Dermis microvascular lymphatic vessel endothelial cell (primary cell): Measurements from ENCODE around the gene CAVIN4. TPM values are rescaled to one million over a fixed set of nuclear protein-coding genes. Genes with fewer than 3 reads are reported as not detected.

Experiments
- DNase-seq, 2 donors: peaks; one replicate each; pipeline versions ENCODE4 v3.0.0 to v3.0.0-alpha.2; 2010; ENCODE audit warnings: low read depth in 2 of 2
- total RNA-seq: library from RNA; depleted of rRNA; stranded (reverse); fragments of >200 nt; gene quantifications from 2 replicates; pipeline ENCODE4 v1.2.1, GENCODE V29; 2014

The CAVIN4 gene
- 1.2 and 2.3 TPM in 2 replicates for total RNA-seq

- no peak for DNase-seq
These were observed at the start of gene CAVIN4 for GRCh38 chr9:100577776-100578448. Gene CAVIN4, plus strand, starts transcription at chr9:100578079. Its CDS starts 65 bp downstream, at chr9:100578144.

GRCh38 chr9:100534401-100534800, 43.5 kb upstream of the CAVIN4 start:
- no peak for DNase-seq

DNA sequence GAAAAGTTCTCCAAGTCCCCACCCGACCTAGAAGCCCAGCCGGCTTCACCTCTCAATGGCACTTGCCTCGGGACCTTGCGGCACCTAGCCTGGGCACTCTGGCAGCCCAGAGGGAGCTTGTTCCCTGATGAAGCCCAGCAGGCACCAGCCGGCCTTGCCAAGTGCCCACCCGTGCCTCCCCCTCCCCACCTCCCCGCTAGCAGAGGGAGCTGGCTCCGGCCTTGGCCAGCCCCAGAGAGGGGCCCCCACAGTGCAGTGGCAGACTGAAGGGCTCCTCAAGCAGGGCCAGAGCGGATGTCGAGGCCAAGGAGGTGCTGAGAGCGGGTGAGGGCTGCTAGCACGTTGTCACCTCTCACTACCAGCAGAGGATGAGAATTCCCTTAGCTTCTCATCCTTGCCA, 37.6 kb upstream of the CAVIN4 start:
- DNase-seq = no peak

DNA sequence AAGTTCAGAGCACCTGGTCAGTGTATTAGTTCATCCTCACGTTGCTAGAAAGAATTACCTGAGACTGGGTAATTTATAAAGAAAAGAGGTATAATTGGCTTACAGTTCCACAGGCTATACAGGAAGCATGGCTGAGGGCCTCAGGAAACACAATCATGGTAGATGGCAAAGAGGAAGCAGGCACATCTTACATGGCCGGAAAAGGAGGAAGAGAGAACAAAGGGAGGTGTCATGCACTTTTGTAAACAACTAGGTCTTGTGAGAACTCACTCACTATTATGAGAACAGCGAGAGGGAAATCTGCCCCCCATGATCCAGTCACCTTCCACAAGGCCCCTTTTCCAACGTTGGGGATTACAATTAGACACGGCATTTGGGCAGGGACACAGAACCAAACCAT, 28.8 kb upstream of the CAVIN4 start:
- peak; percentile 80 to 98 for DNase-seq

GRCh38 chr9:100554935-100555401, 22.9 kb upstream of the CAVIN4 start:
- peak; percentile 33 to 47 for DNase-seq

GRCh38 chr9:100555471-100555870, 22.4 kb upstream of the CAVIN4 start:
- no peak for DNase-seq

GRCh38 chr9:100557053-100557452, 20.8 kb upstream of the CAVIN4 start:
- no peak for DNase-seq

DNA sequence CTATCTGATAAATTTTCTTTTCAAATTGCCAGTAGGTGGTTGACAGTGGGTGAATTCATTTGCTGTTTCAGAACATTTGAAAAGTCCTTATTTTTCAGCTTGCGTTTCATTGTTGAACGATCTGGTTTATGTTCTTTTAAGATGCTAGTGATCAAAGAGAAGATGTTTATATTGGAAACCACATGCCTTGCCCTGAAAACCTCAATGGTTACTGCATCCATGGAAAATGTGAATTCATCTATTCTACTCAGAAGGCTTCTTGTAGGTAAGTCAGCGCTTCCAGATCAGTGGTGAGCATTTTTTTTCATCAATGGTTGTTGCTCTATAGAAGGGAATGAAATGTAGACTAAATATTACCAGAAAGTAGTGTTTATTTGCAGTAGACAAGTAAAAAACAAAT, 16.6 kb upstream of the CAVIN4 start:
- no peak for DNase-seq

- DNase-seq = no peak
These were observed 10.0 kb upstream of the CAVIN4 start for GRCh38 chr9:100567856-100568255.

GRCh38 chr9:100573655-100574260, 4.1 kb upstream of the CAVIN4 start:
- no peak for DNase-seq

DNA sequence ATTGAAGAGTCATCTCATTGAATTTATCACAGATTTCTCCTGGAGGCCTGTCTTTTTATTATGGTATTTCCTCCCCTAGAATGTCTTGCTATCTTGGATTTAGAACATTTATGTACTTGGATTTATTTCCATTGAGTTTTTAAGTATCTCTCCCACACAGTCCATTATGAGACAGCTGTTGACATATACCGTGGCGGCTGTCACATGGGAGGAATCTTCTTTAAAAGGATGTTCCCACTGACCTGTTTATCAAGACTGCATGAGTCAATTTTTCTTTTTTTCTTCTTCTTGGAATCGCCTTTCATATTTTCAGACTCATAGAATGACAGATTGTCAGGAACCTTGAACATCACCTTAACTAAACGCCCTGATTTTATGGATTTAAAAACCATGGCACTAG, 2.9 kb upstream of the CAVIN4 start:
- DNase-seq = no peak

DNA sequence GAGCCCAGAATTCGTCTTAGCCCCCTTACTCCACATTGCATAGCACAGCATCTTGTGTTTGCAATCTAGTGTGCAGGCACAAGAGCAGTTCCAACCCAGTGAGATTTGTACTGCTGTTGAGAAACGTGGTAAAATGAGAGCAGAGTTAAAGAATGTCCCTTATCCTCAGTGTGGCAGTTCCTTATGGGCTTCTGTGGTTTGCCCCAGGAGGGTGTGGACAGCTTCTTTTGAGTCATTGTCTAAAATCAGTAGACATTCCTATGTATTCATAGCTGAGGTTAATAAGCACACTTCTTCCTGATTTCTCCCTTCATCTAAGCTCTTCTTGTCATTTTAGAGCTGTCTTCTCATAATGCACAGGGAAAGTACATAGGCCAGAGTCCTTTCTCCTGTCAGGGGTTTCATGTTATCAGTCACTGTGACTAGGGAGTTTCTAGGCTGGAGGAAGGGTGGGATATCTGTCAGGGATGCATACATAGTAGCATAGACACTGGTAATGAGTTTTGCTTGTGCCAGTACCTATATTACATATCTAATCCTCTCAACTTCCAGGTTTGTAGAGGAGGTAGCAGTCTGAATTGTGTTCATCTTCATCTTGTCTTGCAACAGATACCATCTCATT, 2.0 kb upstream of the CAVIN4 start:
- no peak for DNase-seq

DNA sequence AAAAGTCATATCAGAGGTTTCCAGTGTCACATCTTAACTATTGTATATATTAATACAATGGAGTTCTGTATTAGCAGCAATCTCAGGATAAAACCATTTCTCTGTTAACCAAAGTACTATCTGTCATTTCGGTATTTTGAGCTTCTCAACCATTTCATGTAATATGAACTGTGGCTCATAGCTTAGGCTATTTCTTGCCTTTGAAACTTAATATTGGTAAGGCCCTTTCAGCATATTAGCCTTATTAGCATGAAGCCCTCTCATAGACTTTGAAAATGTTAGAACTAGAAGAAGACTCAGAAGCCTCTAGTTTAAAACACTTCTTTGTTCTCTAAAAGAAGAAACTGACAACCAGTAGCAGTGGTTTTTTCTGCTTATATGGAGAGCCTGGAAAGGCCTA, 731 bp downstream of the CAVIN4 start:
- no peak for DNase-seq

DNA sequence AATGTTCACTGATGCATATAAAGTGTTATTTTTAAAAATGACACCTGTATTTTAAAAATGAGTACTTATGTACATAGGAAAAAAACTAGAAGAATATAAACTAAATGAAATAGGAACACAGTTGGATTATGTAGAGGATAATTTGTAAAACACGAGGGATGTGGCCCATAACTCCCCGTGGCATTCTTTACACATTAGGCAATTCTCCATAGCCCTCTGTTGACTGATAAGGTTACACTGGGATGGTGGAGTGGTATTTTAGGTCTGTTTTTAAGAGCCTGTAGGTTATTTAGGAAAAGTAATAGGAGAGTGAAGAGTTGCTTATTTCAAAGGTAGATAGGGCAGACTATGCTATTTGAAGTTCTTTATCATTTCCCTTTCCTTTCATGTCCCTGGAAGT, 1.8 kb downstream of the CAVIN4 start:
- DNase-seq = no peak

- DNase-seq = no peak
These were observed 2.4 kb downstream of the CAVIN4 start for GRCh38 chr9:100580257-100580656.

DNA sequence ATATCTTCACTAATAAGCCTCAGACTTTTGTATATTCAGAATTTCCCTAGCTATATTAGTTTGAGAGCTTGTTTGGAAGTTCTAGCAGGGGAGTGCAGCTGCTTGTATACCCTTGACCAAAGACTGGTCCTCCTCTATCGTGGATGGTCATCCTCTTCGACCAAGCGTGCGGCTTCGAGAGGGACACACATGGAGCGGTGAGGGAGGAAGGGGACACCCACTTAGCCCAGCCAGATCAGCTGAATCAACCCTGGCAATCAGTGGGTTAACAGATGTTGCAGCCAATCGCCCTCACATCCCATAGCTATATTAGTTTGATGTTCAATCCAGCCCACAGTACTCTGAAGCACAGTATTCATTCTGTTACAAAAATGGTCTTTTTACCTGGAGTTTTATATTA, 3.2 kb downstream of the CAVIN4 start:
- no peak for DNase-seq

DNA sequence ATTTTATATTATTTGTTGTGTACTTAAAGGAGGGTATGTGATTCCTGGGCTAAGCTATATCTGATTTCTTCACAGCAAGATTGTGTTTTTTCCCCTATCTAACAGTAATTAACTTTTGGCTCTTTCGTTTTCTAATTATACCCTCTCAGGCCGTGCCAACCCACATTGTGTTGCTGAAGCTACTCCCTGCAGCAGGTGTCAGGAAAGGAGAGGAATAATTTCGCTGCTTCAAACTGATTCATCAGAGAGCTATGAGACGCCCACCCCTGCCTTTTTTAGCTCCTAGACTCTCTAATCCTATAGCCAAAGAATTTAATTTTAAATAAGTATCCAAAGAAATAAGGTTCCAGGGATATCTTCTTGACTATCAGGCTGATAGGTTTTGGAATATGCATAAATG, 3.8 kb downstream of the CAVIN4 start:
- DNase-seq = no peak

DNA sequence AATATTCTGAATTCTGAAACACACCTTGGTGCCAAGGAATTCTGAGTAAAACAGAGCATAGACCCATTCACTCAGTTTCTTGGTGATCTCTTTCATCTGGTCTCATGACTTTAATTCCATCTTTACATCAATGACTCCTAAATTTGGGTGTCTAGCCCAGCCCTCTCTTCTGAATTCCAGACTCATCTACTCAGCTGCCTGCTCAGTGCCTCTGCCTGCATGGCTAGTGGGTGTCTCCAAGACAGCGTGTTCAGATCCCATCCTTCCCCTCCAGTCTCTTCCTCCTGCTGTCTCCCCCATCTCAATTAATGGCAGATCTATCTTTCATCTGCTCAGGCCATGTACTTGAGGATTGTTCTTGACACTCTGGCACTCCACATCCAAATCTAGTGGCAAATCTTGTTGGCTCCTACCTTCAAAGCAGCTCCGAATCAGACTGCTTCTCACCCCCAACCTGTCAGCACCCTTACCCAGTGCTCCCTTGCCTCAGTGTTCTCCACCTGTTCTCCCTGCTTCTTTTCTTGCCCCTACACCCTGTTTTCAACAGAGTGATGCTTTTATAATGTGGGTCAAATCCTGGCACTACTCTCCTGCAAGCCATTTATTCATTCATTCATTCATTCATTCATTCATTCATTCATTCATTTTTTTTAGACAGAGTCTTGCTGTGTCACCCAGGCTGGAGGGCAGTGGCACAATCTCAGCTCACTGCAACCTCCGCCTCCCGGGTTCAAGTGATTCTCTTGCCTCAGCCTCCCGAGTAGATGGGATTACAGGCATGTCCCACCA, 5.3 kb downstream of the CAVIN4 start:
- DNase-seq = no peak

GRCh38 chr9:100584951-100585350, 7.1 kb downstream of the CAVIN4 start:
- no peak for DNase-seq

- DNase-seq = no peak
These were observed 8.2 kb downstream of the CAVIN4 start for GRCh38 chr9:100586093-100586492.

GRCh38 chr9:100587375-100587774, 9.5 kb downstream of the CAVIN4 start:
- peak; percentile 51 to 94 for DNase-seq

GRCh38 chr9:100589582-100589981, 11.7 kb downstream of the CAVIN4 start:
- DNase-seq = peak; percentile 48 to 84
